H1 (cell line): ENCODE results near the gene RAB36. TPM values are rescaled to one million over a fixed set of nuclear protein-coding genes. Genes with fewer than 3 reads are reported as not detected.

Source experiments
- CTCF ChIA-PET: fragments of 300-600 bp; sonication (Branson Sonifier 250); formaldehyde crosslinking; loops from one replicate; lab custom pipeline; 2021; ENCODE audit not compliant: partially characterized antibody; lab: Charles Lee
- POLR2A ChIA-PET: fragments of 300-600 bp; sonication (Branson Sonifier 250); formaldehyde crosslinking; loops from one replicate; lab custom pipeline; 2021; ENCODE audit warnings: inconsistent platforms; ENCODE audit not compliant: partially characterized antibody; lab: Charles Lee
- DNase-seq, 2 experiments: peaks; one replicate each; pipeline versions ENCODE4 v3.0.0 to v3.0.0-alpha.2; 2010 to 2022; ENCODE audit warnings: low spot score in 2 of 2, low read depth in 1 of 2, mixed read lengths in 1 of 2
- FAIRE-seq: peaks from 2 replicates; lab custom pipeline; 2011; peaks lifted over from hg19 to GRCh38; lab: Jason Lieb, UNC
- H2AFZ ChIP-seq: 2 replicates; pipeline ENCODE4 v1.8.1; 2012; ENCODE audit warnings: low read length, inconsistent platforms
- H2AK5ac ChIP-seq: 2 replicates; pipeline ENCODE4 v1.6.1; 2013; ENCODE audit warnings: low read depth, low read length
- H2BK120ac ChIP-seq: replicated peaks from 2 replicates; pipeline ENCODE3; 2013; ENCODE audit warnings: low read depth, low read length, inconsistent platforms
- H2BK12ac ChIP-seq: 2 replicates; pipeline ENCODE4 v1.6.1; 2013; ENCODE audit warnings: low read depth, low read length
- H2BK15ac ChIP-seq: 2 replicates; pipeline ENCODE4 v1.6.1; 2013; ENCODE audit warnings: low read length
- H2BK20ac ChIP-seq: 2 replicates; pipeline ENCODE4 v1.6.1; 2013; ENCODE audit warnings: low read length
- H2BK5ac ChIP-seq: 2 replicates; pipeline ENCODE4 v1.6.1; 2013; ENCODE audit warnings: low read depth, low read length
- H3K14ac ChIP-seq: 2 replicates; pipeline ENCODE4 v1.6.1; 2013; ENCODE audit warnings: inconsistent platforms; ENCODE audit not compliant: insufficient read length
- H3K18ac ChIP-seq: 2 replicates; pipeline ENCODE4 v1.6.1; 2013; ENCODE audit warnings: low read length; ENCODE audit errors: extremely low read depth
- H3K23ac ChIP-seq: 2 replicates; pipeline ENCODE4 v1.6.1; 2013; ENCODE audit warnings: inconsistent platforms; ENCODE audit not compliant: insufficient read length
- H3K23me2 ChIP-seq: 2 replicates; pipeline ENCODE4 v1.6.1; 2013; ENCODE audit warnings: low read depth, low read length
- H3K27ac ChIP-seq: 2 replicates; pipeline ENCODE4 v1.6.1; 2011; ENCODE audit warnings: low read depth, low read length, inconsistent platforms
- H3K27me3 ChIP-seq, 4 experiments: replicated peaks in 1 of 4; 1 replicate in 1 of 4; 2 replicates in 3 of 4; pipeline versions ENCODE4 v1.6.1 to v1.8.1; 2011 to 2013; ENCODE audit warnings: low read length in 3 of 4, mild to moderate bottlenecking in 3 of 4, inconsistent platforms in 2 of 4, mixed read lengths in 2 of 4, moderate library complexity in 1 of 4; ENCODE audit not compliant: control insufficient read depth in 3 of 4, insufficient read depth in 3 of 4; ENCODE audit errors: extremely low read depth in 1 of 4
- H3K36me3 ChIP-seq, 4 experiments: 2 replicates each; pipeline versions ENCODE4 v1.6.1 to v1.8.1; 2011 to 2013; ENCODE audit warnings: mild to moderate bottlenecking in 4 of 4, low read length in 3 of 4, moderate library complexity in 2 of 4, control low read depth in 1 of 4, inconsistent platforms in 1 of 4; ENCODE audit not compliant: insufficient read depth in 4 of 4, control insufficient read depth in 2 of 4
- H3K4ac ChIP-seq: replicated peaks from 2 replicates; pipeline ENCODE3; 2013; ENCODE audit warnings: low read length, low read depth, mixed read lengths, inconsistent platforms; ENCODE audit not compliant: insufficient read length
- H3K4me1 ChIP-seq, 4 experiments: replicated peaks in 1 of 4; 1 replicate in 1 of 4; 2 replicates in 3 of 4; pipeline versions ENCODE4 v1.6.1 to v1.8.1; 2011 to 2013; ENCODE audit warnings: low read length in 3 of 4, inconsistent platforms in 2 of 4, mixed read lengths in 1 of 4; ENCODE audit not compliant: insufficient read depth in 4 of 4, control insufficient read depth in 3 of 4
- H3K4me2 ChIP-seq, 2 experiments: 2 replicates each; pipeline versions ENCODE4 v1.6.1 to v1.8.1; 2011 to 2013; ENCODE audit warnings: low read depth in 2 of 2, low read length in 2 of 2, control low read depth in 1 of 2, inconsistent platforms in 1 of 2, mild to moderate bottlenecking in 1 of 2; ENCODE audit not compliant: insufficient read depth in 1 of 2
- H3K4me3 ChIP-seq, 4 experiments: fragments of 200-600, 300-600 bp in 1 of 4; sonication (generic), shearing (Covaris generic), sonication (Bioruptor Twin) in 1 of 4; 2 replicates each; pipeline versions ENCODE4 v1.5.1 to v1.8.1; 2011 to 2016; ENCODE audit warnings: low read length in 4 of 4, low read depth in 3 of 4, control low read depth in 2 of 4, inconsistent platforms in 2 of 4, mild to moderate bottlenecking in 2 of 4, mixed read lengths in 1 of 4, moderate library complexity in 1 of 4; ENCODE audit not compliant: insufficient read depth in 2 of 4; ENCODE audit errors: extremely low read depth in 1 of 4
- H3K56ac ChIP-seq: replicated peaks from 2 replicates; pipeline ENCODE3; 2013; ENCODE audit warnings: low read depth, mild to moderate bottlenecking, mixed read lengths, low read length, inconsistent platforms; ENCODE audit not compliant: insufficient read length
- H3K79me1 ChIP-seq: 2 replicates; pipeline ENCODE4 v1.6.1; 2013; ENCODE audit warnings: low read depth, low read length, control low read depth
- H3K79me2 ChIP-seq, 2 experiments: 2 replicates each; pipeline versions ENCODE4 v1.6.1 to v1.8.1; 2012 to 2013; ENCODE audit warnings: low read length in 2 of 2, mild to moderate bottlenecking in 2 of 2, inconsistent platforms in 1 of 2; ENCODE audit not compliant: insufficient read depth in 2 of 2, control insufficient read depth in 1 of 2
- H3K9ac ChIP-seq, 4 experiments: replicated peaks in 1 of 4; 1 replicate in 1 of 4; 2 replicates in 3 of 4; pipeline versions ENCODE4 v1.6.1 to v1.8.1; 2011 to 2013; ENCODE audit warnings: low read depth in 3 of 4, low read length in 3 of 4, control low read depth in 2 of 4, mild to moderate bottlenecking in 2 of 4, moderate library complexity in 2 of 4, inconsistent platforms in 1 of 4; ENCODE audit errors: extremely low read depth in 1 of 4
- H3K9me3 ChIP-seq, 2 experiments: 2 replicates each; pipeline versions ENCODE4 v1.6.1 to v1.8.1; 2012 to 2013; ENCODE audit warnings: mild to moderate bottlenecking in 2 of 2, moderate library complexity in 2 of 2, control low read depth in 1 of 2, inconsistent platforms in 1 of 2, low read depth in 1 of 2, low read length in 1 of 2, mixed read lengths in 1 of 2; ENCODE audit not compliant: insufficient read depth in 2 of 2
- H4K20me1 ChIP-seq, 2 experiments: replicated peaks in 1 of 2; 2 replicates each; pipeline versions ENCODE3 to v1.8.1; 2011 to 2013; ENCODE audit warnings: inconsistent platforms in 2 of 2, low read length in 2 of 2, mild to moderate bottlenecking in 1 of 2; ENCODE audit not compliant: insufficient read depth in 2 of 2, control insufficient read depth in 1 of 2
- H4K5ac ChIP-seq: 2 replicates; pipeline ENCODE4 v1.6.1; 2013; ENCODE audit warnings: low read length, low read depth, mixed read lengths, inconsistent platforms; ENCODE audit not compliant: insufficient read length
- H4K8ac ChIP-seq: 2 replicates; pipeline ENCODE4 v1.8.0; 2013; ENCODE audit warnings: mild to moderate bottlenecking, moderate library complexity, low read length, inconsistent platforms; ENCODE audit not compliant: insufficient read depth; ENCODE audit errors: extremely low read depth
- H4K91ac ChIP-seq: replicated peaks from 2 replicates; pipeline ENCODE3; 2013; ENCODE audit warnings: low read length, mixed read lengths, inconsistent platforms; ENCODE audit not compliant: insufficient read length
- ASH2L ChIP-seq: fragments of 200-600, 300-600 bp; sonication (generic); IDR thresholded peaks from one replicate; pipeline ENCODE4 v1.7.1; 2017; ENCODE audit warnings: low read length
- TBP ChIP-seq: IDR thresholded peaks from 2 replicates; pipeline ENCODE4 v1.6.1; 2011; ENCODE audit warnings: low read depth, low read length, improper control_type of control experiment
- WGBS, 2 experiments: shearing (Covaris generic) in 1 of 2; methylation state at CpG; one replicate each; pipeline versions ENCODE4 v1.1.6 to v1.1.7; 2013 to 2015; ENCODE audit warnings: low lambda C conversion rate in 2 of 2, mixed read lengths in 2 of 2, inconsistent platforms in 1 of 2, low coverage in 1 of 2, missing lambda C conversion rate in 1 of 2; ENCODE audit not compliant: insufficient replicate concordance in 2 of 2, insufficient coverage in 1 of 2, insufficient read length in 1 of 2; ENCODE audit errors: extremely low coverage in 1 of 2, missing lambda C conversion rate in 1 of 2; 5-methylcytosine and 5-hydroxymethylcytosine counted together
- polyA plus RNA-seq, 7 experiments: library from polyadenylated mRNA; depleted of rRNA in 3 of 7; stranded (reverse) in 5 of 7; unstranded in 2 of 7; fragments of >200 nt in 5 of 7; fragments of 200-250 nt in 2 of 7; gene quantifications; 1 replicate in 5 of 7; 2 replicates in 1 of 7; 4 replicates in 1 of 7; pipeline versions ENCODE4 v1.2.1 to v1.2.3, GENCODE V29; 2011 to 2013; ENCODE audit warnings: missing spikeins in 2 of 7, mixed read lengths in 2 of 7
- total RNA-seq: library from RNA; stranded (reverse); fragmentation: NEBNext Ultra II Directional; extraction: Animal tissue kit (Norgen Biotek cat#: 25700); gene quantifications from 2 replicates; pipeline ENCODE4 v1.2.1, GENCODE V29; 2021

Gene RAB36
- total and polyA plus RNA-seq, 2 of the 8 experiments (the other 6 are each of a cell fraction or from before 2014, with no cell fraction given) = 1.0 to 1.5 TPM

GRCh38 chr22:23095733-23096342, 49.4 kb upstream of the RAB36 start:
- H3K9me3 ChIP-seq = no peaks in the 10 kb centered on the region
- POLR2A ChIA-PET = interaction anchor here (1.2 kb wide), 1 partner anchor 25 kb away, joined by 3 read pairs; no protein-coding TSS in a partner anchor
- FAIRE-seq = no peak
- no peak for TF ChIP-seq TBP
- no peak for TF ChIP-seq ASH2L

More at GRCh38 chr22:23095733-23096342, 49.4 kb upstream of the RAB36 start:
- Histone ChIP-seq H2AFZ (no peak overlapping the region), H3K36me3 (peaks cover 0 to 3% (median 0%) of the 10 kb centered on the region in 4 experiments; a peak in 1 of 8 replicates), H4K5ac (no peak overlapping the region), H3K27me3 (no peaks in the 10 kb centered on the region; a peak in 2 of 7 replicates), H3K23ac (no peak overlapping the region), H2BK120ac (no peak overlapping the region), H3K23me2 (peaks cover 4% of the 10 kb centered on the region; the same call in 1 of the 2 replicates), H3K14ac (no peak overlapping the region), H3K9ac (no peak overlapping the region), H2BK5ac (no peak overlapping the region; the same call in 1 of the 2 replicates), H2BK15ac (no peak overlapping the region), H4K20me1 (peaks cover 8 to 14% of the 10 kb centered on the region in 2 experiments), H2AK5ac (no peak overlapping the region), H3K18ac (no peak overlapping the region), H3K79me1 (peaks cover 3% of the 10 kb centered on the region; the same call in 1 of the 2 replicates), H4K8ac (no peak overlapping the region), H2BK12ac (no peak overlapping the region), H3K79me2 (no peaks in the 10 kb centered on the region), H2BK20ac (no peak overlapping the region), H3K4me2 (no peak overlapping the region), H4K91ac (no peak overlapping the region), H3K4me1 (no peaks in the 10 kb centered on the region), H3K4me3 (no peak overlapping the region), H3K27ac (no peak overlapping the region), H3K56ac (no peak overlapping the region), H3K4ac (no peak overlapping the region)
- CTCF ChIA-PET = interaction anchor here (0.6 to 3.4 kb wide), 15 partner anchors 9 to 551 kb away, joined by 3 to 25 read pairs (median 4); partner anchors contain the start of gene GNAZ
- DNase-seq = no peak
- 92% methylated on average over 45 of the region's 45 CpGs; no CpG with 5 or more reads in 1 of the 2 experiments for WGBS, 2 experiments
